Transverse colon (tissue), 4 donors: ENCODE measurements around the gene POU2F3. TPM values are rescaled to one million over a fixed set of nuclear protein-coding genes. Genes with fewer than 3 reads are reported as not detected.

Source experiments
- DNase-seq: peaks from one replicate; pipeline ENCODE4 v3.0.0-alpha.2; 2019
- H3K27ac ChIP-seq, 4 donors: fragments of 200-600 bp; sonication (generic); 2 replicates each; pipeline ENCODE4 v1.5.1; 2016 to 2018; ENCODE audit warnings: inconsistent platforms in 4 of 4
- H3K27me3 ChIP-seq: fragments of 200-600 bp; sonication (generic); 2 replicates; pipeline ENCODE4 v1.5.1; 2017; ENCODE audit warnings: inconsistent platforms
- H3K36me3 ChIP-seq, 4 donors: fragments of 200-600 bp; sonication (generic); 2 replicates each; pipeline ENCODE4 v1.5.1; 2017 to 2019; ENCODE audit warnings: inconsistent platforms in 4 of 4
- H3K4me1 ChIP-seq, 4 donors: fragments of 200-600 bp; sonication (generic); 2 replicates each; pipeline ENCODE4 v1.5.1; 2017 to 2020; ENCODE audit warnings: inconsistent platforms in 4 of 4
- H3K4me3 ChIP-seq, 4 donors: fragments of 200-600 bp; sonication (generic); 1 replicate in 1 of 4; 2 replicates in 3 of 4; pipeline versions ENCODE4 v1.5.1 to v1.6.1; 2017 to 2019; ENCODE audit warnings: inconsistent platforms in 4 of 4
- H3K9me3 ChIP-seq, 2 donors: fragments of 200-600 bp; sonication (generic); 2 replicates each; pipeline ENCODE4 v1.5.1; 2017 to 2019; ENCODE audit warnings: inconsistent platforms in 2 of 2
- CTCF ChIP-seq, 5 experiments: fragments of 200-600 bp in 3 of 5; fragments of 450-650 bp in 2 of 5; sonication (generic) in 3 of 5; IDR thresholded peaks; 1 replicate in 2 of 5; 2 replicates in 3 of 5; pipeline ENCODE4 v1.5.1; 2016 to 2017; ENCODE audit warnings: antibody characterized with exemption in 5 of 5, inconsistent platforms in 3 of 5, mild to moderate bottlenecking in 2 of 5, moderate library complexity in 1 of 5
- EP300 ChIP-seq: sonication (generic); formaldehyde crosslinking; IDR thresholded peaks from one replicate; pipeline ENCODE4 v1.6.1; 2017; ENCODE audit warnings: antibody characterized with exemption, low read depth
- POLR2A ChIP-seq: fragments of 450-650 bp; IDR thresholded peaks from one replicate; pipeline ENCODE4 v1.6.1; 2016; ENCODE audit warnings: antibody characterized with exemption, mild to moderate bottlenecking, moderate library complexity
- POLR2AphosphoS5 ChIP-seq, 3 donors: sonication (generic); formaldehyde crosslinking; IDR thresholded peaks; one replicate each; pipeline ENCODE4 v1.6.1; 2016; ENCODE audit warnings: antibody characterized with exemption in 3 of 3
- WGBS, 2 donors: methylation state at CpG; one replicate each; pipeline ENCODE4 v1.1.5; 2018; ENCODE audit warnings: low coverage in 1 of 2; 5-methylcytosine and 5-hydroxymethylcytosine counted together
- in situ Hi-C, 4 donors: fragments of 200-750 bp; cut with MboI; loops; one replicate each; pipeline versions ENCODE4 v1.15.0 to v1.15.1; 2017; ENCODE audit warnings: low sequenced_read_pairs in 3 of 4, low pct_ligation_motif_present in 1 of 4, low pct_unique_long_range_greater_than_20kb in 1 of 4
- intact Hi-C: fragments of 100-400 bp; cut with DNase I; formaldehyde crosslinking; loops from one replicate; pipeline ENCODE4 v1.15.1; 2023; ENCODE audit warnings: low total_unique reads
- total RNA-seq, 4 donors: library from RNA; depleted of rRNA; stranded (reverse); fragments of >200 nt; gene quantifications; one replicate each; pipeline ENCODE4 v1.1.0, GENCODE V29; 2016

The POU2F3 gene
- total RNA-seq, 4 donors from 2014 or later, result 1.9 to 2.2 TPM; not detected in 2

DNA sequence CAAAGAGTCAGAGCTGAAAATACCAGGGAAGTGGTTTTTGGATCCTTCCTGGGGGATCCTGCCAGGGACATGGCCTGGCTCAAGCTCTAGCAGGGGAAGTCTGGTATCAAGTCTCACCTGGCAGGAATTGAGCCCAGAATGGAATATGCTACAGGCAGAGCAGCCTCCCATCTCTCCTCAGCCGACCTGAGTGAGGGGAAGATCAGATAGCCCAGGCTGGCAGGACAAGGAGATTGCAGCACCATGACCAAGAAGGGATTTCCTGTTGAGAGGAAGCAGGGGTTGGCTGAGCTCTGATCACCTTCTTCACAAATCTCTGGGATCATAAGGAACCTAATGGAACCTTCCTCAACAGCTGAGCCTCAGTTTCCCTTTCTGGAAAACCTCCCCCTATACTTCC, 16.1 kb upstream of the POU2F3 start:
- TF ChIP-seq POLR2AphosphoS5 (IDR thresholded peaks at IDR 0.05) (no peak), EP300 (no peak), POLR2A (no peak), CTCF (IDR thresholded peaks at IDR 0.05) (no peak)
- intact Hi-C loops (no loop called here), in situ Hi-C loops (loop anchor here in 1 of 4 donors (10.0 kb wide), 1 partner anchor 49 kb away; no protein-coding TSS in a partner anchor)
- H3K36me3 ChIP-seq, result peaks cover 0 to 8% (median 0%) of the 10 kb centered on the region in 4 donors
- H3K4me3 ChIP-seq, result no peak overlapping the region
- H3K27ac ChIP-seq, result peak overlapping the region in 2 of 4 donors; percentile 11 to 39
- DNase-seq, result no peak
- H3K4me1 ChIP-seq, result peaks cover 28 to 49% (median 32%) of the 10 kb centered on the region in 4 donors
- no peaks in the 10 kb centered on the region for H3K27me3 ChIP-seq
- no peaks in the 10 kb centered on the region for H3K9me3 ChIP-seq
- WGBS, 2 donors, result 27% methylated on average over 1 of the region's 1 CpG; no CpG with 5 or more reads in 1 of the 2 donors

GRCh38 chr11:120224361-120224760, 15.6 kb upstream of the POU2F3 start:
- Histone ChIP-seq H3K4me3 (no peak overlapping the region), H3K27ac (peak overlapping the region; percentile 11 to 61 (median 48)), H3K4me1 (peaks cover 25 to 44% (median 28%) of the 10 kb centered on the region in 4 donors), H3K27me3 (no peaks in the 10 kb centered on the region), H3K36me3 (peaks cover 0 to 8% (median 0%) of the 10 kb centered on the region in 4 donors), H3K9me3 (no peaks in the 10 kb centered on the region)
- 67 to 100% methylated on average over 2 to 6 of the region's 6 CpGs for whole genome bisulfite sequencing, 2 donors
- TF ChIP-seq POLR2A, result no peak
- no peak for TF ChIP-seq EP300
- no peak for TF ChIP-seq POLR2AphosphoS5 (IDR thresholded peaks at IDR 0.05)
- TF ChIP-seq CTCF (IDR thresholded peaks at IDR 0.05), result no peak
- no peak for DNase-seq
- in situ Hi-C loops (loop anchor here in 1 of 4 donors (10.0 kb wide), 1 partner anchor 50 kb away; no protein-coding TSS in a partner anchor), intact Hi-C loops (no loop called here)

DNA sequence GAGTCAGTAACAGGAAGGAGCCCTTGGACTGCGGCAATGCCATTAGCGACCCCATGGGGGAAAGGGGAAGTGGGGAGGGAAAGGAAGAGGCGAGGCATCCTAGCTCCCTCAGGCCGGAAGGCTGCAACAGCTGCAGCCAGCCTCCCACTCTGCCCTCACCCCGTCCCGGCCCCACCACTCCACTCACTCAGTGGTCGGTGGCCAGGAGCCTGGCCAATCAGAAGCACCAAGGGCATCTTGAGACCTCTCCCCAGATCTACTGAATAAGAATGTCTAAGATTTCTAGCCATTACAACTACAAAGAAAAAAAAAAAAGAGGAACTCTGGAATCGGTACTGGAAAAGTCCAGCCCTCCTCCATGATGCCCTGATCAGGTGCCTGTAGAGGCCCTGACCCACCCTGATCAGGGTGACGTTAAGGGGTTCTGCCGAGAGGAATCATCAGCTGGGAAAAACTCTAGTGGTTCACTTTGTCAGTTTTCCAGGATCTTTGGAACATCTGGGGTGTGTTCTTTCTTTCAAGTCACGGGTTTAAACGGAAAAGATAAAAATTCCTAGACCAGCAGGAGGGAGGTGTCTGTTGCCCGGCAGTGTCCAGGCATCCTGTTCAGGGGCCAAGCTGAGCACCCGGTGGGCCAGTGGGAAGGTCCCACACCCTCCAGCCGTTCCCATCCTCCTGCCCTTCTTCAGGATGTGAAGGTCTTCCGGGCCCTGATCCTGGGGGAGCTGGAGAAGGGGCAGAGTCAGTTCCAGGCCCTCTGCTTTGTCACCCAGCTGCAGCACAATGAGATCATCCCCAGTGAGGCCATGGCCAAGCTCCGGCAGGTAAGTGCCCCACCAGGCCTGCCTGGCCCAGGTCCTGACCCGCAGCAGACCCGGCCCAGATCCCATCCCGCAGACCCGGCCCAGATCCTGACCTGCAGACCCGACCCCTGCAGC, 14.7 kb upstream of the POU2F3 start:
- no peak for TF ChIP-seq CTCF (IDR thresholded peaks at IDR 0.05)
- no peak for TF ChIP-seq POLR2AphosphoS5 (IDR thresholded peaks at IDR 0.05)
- TF ChIP-seq EP300, result no peak
- TF ChIP-seq POLR2A, result no peak
- 33 to 65% methylated on average over 4 to 21 of the region's 22 CpGs for WGBS, 2 donors
- Histone ChIP-seq H3K27ac (peak overlapping the region; percentile 3 to 61 (median 48)), H3K27me3 (no peaks in the 10 kb centered on the region), H3K9me3 (no peaks in the 10 kb centered on the region), H3K4me3 (no peak overlapping the region), H3K4me1 (peaks cover 17 to 35% (median 22%) of the 10 kb centered on the region in 4 donors), H3K36me3 (peaks cover 0 to 8% (median 0%) of the 10 kb centered on the region in 4 donors)
- in situ Hi-C loops (loop anchor here (5.0 to 10.0 kb wide), 3 partner anchors 48 to 53 kb away; no protein-coding TSS in a partner anchor), intact Hi-C loops (no loop called here)
- no peak for DNase-seq

GRCh38 chr11:120226242-120226641, 13.7 kb upstream of the POU2F3 start:
- Histone ChIP-seq H3K4me1 (peaks cover 8 to 25% (median 13%) of the 10 kb centered on the region in 4 donors), H3K9me3 (no peaks in the 10 kb centered on the region), H3K4me3 (no peak overlapping the region), H3K36me3 (peaks cover 0 to 8% (median 0%) of the 10 kb centered on the region in 4 donors), H3K27ac (peak overlapping the region in 2 of 4 donors; percentile 51 to 61), H3K27me3 (no peaks in the 10 kb centered on the region)
- no peak for DNase-seq
- WGBS, 2 donors, result 75% methylated on average over 4 of the region's 5 CpGs; no CpG with 5 or more reads in 1 of the 2 donors
- in situ Hi-C loops, result loop anchor here (5.0 to 10.0 kb wide), 3 partner anchors 49 to 54 kb away; no protein-coding TSS in a partner anchor
- TF ChIP-seq EP300 (no peak), POLR2A (no peak), POLR2AphosphoS5 (IDR thresholded peaks at IDR 0.05) (no peak), CTCF (IDR thresholded peaks at IDR 0.05) (no peak)
- intact Hi-C loops, result no loop called here
